Measurements from ENCODE around the gene USE1. TPM values are rescaled to one million over a fixed set of nuclear protein-coding genes. Genes with fewer than 3 reads are reported as not detected.
"Not testable (repeated sequence)": the region's sequence is repeated elsewhere in the genome, so short reads cannot be mapped to it uniquely, and the experiment has no call there.

The USE1 gene, protein sequence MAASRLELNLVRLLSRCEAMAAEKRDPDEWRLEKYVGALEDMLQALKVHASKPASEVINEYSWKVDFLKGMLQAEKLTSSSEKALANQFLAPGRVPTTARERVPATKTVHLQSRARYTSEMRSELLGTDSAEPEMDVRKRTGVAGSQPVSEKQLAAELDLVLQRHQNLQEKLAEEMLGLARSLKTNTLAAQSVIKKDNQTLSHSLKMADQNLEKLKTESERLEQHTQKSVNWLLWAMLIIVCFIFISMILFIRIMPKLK
- total RNA-seq, result 10.7 and 12.9 TPM in 2 replicates

DNA sequence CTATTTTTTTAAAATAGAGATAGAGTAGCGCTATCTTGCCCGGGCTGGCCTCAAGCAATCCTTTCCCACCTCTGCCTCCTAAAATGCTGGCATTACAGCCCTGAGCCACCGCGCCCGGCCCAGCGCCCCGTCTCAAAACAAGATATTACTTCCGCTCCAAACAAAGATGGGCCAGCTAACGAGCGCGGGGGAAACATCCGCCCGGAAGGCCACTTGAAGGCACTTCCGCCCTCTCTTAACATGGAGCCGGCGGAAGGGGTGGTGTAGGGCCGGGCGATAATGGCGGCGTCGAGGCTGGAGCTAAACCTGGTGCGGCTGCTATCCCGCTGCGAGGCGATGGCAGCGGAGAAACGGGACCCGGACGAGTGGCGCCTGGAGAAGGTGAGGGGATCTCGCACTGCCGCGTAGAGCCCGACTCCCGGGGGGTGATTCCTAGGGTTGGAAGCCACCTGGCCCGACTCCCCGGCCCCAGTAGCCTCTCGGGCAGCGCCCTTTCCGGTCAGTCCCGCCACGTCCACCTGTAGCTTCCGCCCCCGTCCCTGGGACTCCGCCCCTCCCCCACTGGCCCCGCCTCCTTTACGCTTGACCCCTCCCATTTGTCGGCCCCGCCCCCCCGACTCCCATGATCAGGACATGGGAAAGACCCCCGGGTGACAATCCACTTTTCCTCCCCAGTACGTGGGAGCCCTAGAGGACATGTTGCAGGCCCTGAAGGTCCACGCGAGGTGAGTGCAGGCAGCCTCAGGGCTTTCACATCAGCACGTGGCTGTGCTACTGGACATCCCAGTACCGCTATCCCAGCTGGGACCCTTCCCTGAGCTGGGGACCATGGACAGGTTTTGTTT lies at the start of gene USE1:
Gene USE1 (plus strand): TSS at position 231 of the 845 bp plus-strand sequence. CDS start 49 bp downstream, at position 280.
- peak; percentile 88 to 90 for DNase-seq (ENCODE audit: low read depth in 2 of 2)

DNA sequence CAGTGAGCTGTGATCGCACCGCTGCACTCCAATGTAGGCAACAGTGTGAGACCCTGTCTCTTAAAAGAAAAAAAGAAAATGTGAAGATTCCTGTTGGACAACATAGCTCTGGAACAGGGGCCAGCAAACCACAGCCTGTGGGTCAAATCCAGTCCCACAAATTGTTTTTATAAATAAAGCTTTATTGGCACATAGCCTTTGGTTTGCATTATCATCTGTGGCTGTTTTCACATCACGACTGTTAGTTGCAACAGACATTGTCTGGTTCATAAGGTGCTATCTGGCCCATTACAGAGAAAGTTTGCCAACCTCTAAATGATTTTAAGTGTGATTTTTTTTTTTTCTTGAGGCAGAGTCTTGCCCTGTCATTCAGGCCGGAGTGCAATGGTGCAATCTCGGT lies 49.4 kb upstream of the USE1 start:
- no peak for DNase-seq (ENCODE audit: low read depth in 2 of 2)

GRCh38 chr19:17170538-17171297 lies 44.4 kb upstream of the USE1 start:
- DNase-seq (ENCODE audit: low read depth in 2 of 2), result peak; percentile 42 to 46

GRCh38 chr19:17171874-17172273 lies 43.3 kb upstream of the USE1 start:
- no peak for DNase-seq (ENCODE audit: low read depth in 2 of 2)

- no peak for DNase-seq (ENCODE audit: low read depth in 2 of 2)
Observed at GRCh38 chr19:17172624-17173345, 42.4 kb upstream of the USE1 start.

DNA sequence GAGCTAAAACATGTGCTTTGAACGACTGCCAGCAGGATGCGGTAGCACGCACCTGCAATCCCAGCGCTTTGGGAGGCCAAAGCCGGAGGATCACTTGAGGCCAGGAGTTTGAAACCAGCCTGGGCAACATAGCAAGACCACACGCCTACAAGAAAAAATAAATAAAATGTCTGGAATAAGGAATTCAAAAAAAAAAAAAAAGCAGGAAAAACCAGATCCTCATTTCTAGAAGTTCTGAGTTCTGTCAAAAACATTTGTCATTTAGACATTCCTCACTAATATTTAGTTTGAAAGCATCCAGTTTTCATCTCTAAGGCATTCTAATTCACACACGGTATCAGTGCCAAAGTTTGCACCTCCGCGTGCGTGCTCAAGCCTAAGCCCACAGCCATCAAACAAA lies 36.9 kb upstream of the USE1 start:
- no peak for DNase-seq (ENCODE audit: low read depth in 2 of 2)

GRCh38 chr19:17180997-17181702 lies 34.0 kb upstream of the USE1 start:
- DNase-seq (ENCODE audit: low read depth in 2 of 2), result no peak

DNA sequence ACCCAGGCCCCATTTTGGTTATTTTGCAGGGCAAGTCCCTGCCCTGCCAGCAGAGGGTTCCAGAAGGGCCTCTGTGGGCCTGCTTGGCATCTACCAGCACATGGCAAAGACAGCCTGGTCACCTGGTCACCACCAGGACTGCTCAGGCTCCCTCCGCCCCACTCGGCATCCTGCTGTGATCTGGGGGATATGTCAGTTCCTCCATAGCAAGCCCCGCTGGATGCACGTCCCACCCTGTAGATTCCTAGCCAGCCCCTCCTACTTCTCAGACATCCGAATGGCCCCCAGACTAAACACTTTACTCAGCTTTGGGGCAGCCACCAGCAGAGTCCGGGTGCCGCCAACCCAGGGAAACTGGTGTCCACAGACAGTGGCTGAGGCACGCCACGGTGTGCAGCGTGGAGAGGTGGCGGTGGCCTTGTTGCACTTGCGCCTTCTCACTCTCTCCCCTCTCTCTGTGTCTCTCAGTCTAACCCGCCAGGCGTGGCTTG lies 31.8 kb upstream of the USE1 start:
- no peak for DNase-seq (ENCODE audit: low read depth in 2 of 2)

DNA sequence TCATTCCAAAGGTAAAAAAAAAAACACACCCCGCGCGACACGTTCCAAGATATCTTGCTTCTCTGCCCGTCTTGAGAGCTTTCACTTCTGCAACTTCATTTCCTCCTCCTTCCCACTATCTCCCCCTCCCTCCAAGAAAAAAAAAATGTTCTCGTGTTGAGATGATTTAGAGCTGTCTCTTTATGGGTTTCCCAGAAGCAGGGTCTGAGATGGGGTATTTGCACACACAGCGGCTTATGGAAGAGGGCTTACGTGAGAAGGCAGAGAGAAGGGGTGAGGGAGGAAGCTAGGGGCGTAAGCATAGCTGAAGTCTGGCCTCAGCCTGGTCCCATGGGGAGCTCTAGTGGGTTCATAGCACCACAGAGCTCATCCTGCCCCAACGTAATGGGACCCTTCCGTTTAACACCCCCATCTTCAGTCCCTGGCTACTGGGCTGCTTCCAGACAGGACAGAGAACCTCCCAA lies 31.3 kb upstream of the USE1 start:
- DNase-seq (ENCODE audit: low read depth in 2 of 2), result no peak

DNA sequence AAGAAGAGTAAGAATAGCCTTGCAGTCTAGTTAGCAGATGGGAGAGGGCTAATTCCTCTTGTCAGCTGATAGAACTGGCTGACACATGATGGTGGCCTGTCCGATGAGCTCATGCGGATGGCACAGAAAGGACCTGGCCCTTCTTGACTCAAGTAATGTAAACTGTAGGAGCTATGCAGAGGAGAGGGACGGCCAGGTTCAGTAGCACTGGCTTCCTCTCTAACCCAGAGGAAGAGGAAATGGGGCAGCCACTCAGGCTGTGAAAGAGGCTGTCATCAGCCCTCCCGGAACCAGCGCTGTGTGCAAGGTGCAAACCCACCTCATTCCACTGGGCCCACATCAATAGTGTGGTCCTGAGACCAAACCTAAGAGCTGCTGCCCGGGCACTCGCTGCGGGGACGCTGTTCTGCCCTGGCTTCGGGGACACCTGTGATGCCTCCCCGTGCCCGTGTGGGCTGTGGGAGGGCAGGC lies 30.8 kb upstream of the USE1 start:
- DNase-seq (ENCODE audit: low read depth in 2 of 2), result no peak

- DNase-seq (ENCODE audit: low read depth in 2 of 2), result no peak
Observed at GRCh38 chr19:17185590-17185989, 29.6 kb upstream of the USE1 start.

DNA sequence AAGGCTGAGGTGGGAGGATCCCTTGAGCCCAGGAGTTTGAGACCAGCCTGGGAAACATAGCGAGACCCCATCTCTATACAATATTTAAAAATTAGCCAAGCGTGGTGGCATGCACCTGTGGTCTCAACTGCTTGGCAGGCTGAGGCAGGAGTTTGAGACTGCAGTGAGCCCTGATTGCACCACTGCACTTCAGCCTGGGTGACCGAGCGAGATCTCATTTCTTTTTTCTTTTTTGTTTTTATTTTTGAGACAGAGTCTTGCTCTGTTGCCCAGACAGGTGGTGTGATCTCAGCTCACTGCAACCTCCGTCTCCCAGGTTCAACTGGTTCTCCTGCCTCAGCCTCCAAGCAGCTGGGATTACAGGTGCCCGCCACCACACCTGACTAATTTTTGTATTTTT lies 23.4 kb upstream of the USE1 start:
- not testable (repeated sequence) for DNase-seq (ENCODE audit: low read depth in 2 of 2)

DNA sequence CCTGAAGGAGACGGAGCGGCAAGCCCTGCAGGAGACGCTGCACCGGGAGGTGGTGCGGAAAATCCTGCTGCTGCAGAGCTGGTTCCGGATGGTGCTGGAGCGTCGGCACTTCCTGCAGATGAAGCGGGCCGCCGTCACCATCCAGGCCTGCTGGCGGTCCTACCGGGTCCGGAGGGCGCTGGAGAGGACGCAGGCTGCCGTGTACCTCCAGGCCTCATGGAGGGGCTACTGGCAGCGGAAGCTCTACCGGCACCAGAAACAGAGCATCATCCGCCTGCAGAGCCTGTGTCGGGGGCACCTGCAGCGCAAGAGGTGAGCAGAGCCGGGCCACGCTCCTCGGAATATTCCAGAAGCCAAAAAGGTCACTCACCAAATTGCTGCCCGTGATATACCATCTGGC lies 22.4 kb upstream of the USE1 start:
- DNase-seq (ENCODE audit: low read depth in 2 of 2), result no peak

GRCh38 chr19:17194608-17195007 lies 20.5 kb upstream of the USE1 start:
- no peak for DNase-seq (ENCODE audit: low read depth in 2 of 2)

- DNase-seq (ENCODE audit: low read depth in 2 of 2), result no peak
Observed at GRCh38 chr19:17195106-17195505, 20.1 kb upstream of the USE1 start.

GRCh38 chr19:17196610-17197009 lies 18.5 kb upstream of the USE1 start:
- DNase-seq (ENCODE audit: low read depth in 2 of 2), result no peak

DNA sequence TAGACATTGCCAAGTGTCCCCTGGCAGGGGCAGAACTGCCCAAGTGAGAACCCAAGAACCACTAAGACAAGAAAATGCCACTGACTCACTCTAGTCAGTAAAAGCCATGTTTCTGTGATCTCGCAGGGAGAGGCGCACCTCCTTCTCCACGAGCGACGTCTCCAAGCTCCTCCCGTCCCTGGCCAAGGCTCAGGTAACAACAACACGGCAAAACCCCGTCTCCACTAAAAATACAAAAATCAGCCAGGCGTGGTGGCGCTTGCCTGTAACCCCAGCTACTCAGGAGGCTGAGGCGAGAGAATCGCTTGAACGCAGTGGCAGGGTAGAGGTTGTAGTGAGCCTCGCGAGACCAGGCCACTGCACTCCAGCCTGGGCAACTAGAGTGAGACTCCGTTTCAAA lies 17.5 kb upstream of the USE1 start:
- DNase-seq (ENCODE audit: low read depth in 2 of 2), result no peak

DNA sequence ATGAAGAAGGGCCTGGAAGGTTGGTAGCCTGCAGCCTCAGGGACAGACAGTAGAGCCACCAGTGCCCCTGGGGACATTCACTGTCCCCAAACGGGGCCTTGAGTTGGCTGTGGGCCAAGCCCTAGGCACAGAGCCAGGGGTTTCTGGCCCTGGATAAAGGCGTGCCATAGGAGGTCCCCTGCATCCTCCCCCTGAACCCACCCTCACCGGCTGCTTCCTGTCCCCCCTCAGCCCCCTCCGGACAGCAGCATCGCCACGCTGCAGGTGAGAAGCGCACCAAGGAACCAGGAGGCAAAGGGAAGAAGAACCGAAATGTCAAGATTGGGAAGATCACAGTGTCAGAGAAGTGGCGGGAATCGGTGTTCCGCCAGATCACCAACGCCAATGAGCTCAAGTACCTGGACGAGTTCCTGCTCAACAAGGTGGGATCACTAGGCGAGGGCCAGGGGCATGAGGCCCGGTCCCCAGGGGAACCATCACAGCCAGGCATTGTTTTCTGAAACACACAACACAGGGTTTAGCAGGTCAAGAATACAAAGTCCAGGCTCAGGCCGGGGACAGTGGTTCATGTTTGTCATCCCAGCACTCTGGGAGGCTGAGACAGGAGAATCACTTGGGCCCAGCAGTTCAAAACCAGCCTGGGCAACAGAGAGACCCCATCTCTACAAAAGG lies 14.6 kb upstream of the USE1 start:
- no peak for DNase-seq (ENCODE audit: low read depth in 2 of 2)

- DNase-seq (ENCODE audit: low read depth in 2 of 2), result peak in 1 of 2 donors; percentile 22
Observed at GRCh38 chr19:17202249-17202648, 12.9 kb upstream of the USE1 start.

DNA sequence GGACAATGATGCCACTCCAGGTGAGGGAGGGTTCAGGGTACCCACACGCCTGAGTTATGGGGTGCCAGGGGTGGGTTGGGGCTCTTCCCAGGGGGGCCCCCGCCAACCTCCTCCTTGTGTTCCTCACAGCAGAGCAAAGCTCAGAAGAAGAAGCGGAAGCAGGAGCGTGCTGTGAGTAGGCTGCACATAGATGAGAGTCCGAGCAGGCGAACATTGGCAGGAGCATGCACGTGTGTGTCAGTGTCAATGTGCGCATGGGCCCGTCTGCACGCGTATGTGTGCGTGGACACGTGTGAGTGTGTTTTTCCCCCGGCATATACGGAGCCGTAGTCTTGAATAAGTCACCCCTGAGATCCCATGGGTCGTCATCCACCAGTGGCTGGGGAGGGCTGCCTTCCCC lies 12.4 kb upstream of the USE1 start:
- no peak for DNase-seq (ENCODE audit: low read depth in 2 of 2)

All from lung microvascular endothelial cell (primary cell).